SH-SY5Y (cell line): ENCODE data around the gene EPHB4.

ENCODE experiments used
- GATA2 ChIP-seq: IDR thresholded peaks from 2 replicates; pipeline ENCODE4 v1.6.1; 2011; ENCODE audit warnings: mild to moderate bottlenecking, low read depth, low read length
- GATA3 ChIP-seq: IDR thresholded peaks from 2 replicates; pipeline ENCODE4 v1.6.1; 2011; ENCODE audit warnings: low read depth, mild to moderate bottlenecking, low read length, moderate library complexity

EPHB4 gene

GRCh38 chr7:100818366-100818765, 9.0 kb downstream of the EPHB4 start:
- TF ChIP-seq GATA2 (no peak), GATA3 (no peak)

- TF ChIP-seq GATA3 (no peak), GATA2 (no peak)
These were observed 10.2 kb downstream of the EPHB4 start for GRCh38 chr7:100817097-100817496.

GRCh38 chr7:100812729-100813128, 14.6 kb downstream of the EPHB4 start:
- TF ChIP-seq GATA2 (no peak), GATA3 (no peak)

- TF ChIP-seq GATA2 (no peak), GATA3 (no peak)
These were observed 15.8 kb downstream of the EPHB4 start for GRCh38 chr7:100811480-100811879.

GRCh38 chr7:100808354-100808875, 18.9 kb downstream of the EPHB4 start:
- TF ChIP-seq GATA3 (no peak), GATA2 (no peak)

GRCh38 chr7:100806276-100806675, 21.0 kb downstream of the EPHB4 start:
- TF ChIP-seq GATA2 (no peak), GATA3 (no peak)

- TF ChIP-seq GATA3 (no peak), GATA2 (no peak)
These were observed 22.5 kb downstream of the EPHB4 start for GRCh38 chr7:100804681-100805431.

- TF ChIP-seq GATA3 (no peak), GATA2 (no peak)
These were observed 23.7 kb downstream of the EPHB4 start for GRCh38 chr7:100803398-100804161.

GRCh38 chr7:100802951-100803350, 24.4 kb downstream of the EPHB4 start:
- TF ChIP-seq GATA3 (no peak), GATA2 (no peak)

GRCh38 chr7:100801833-100802568, 25.3 kb downstream of the EPHB4 start:
- no peak for TF ChIP-seq GATA2
- no peak for TF ChIP-seq GATA3

GRCh38 chr7:100799037-100799896, 28.1 kb downstream of the EPHB4 start:
- TF ChIP-seq GATA2 (no peak), GATA3 (no peak)

GRCh38 chr7:100794741-100795140, 32.6 kb downstream of the EPHB4 start:
- TF ChIP-seq GATA3 (no peak), GATA2 (no peak)

GRCh38 chr7:100793806-100794660, 33.3 kb downstream of the EPHB4 start:
- no peak for TF ChIP-seq GATA3
- no peak for TF ChIP-seq GATA2
